GM12891 (cell line): ENCODE measurements around the gene PDE8A.

Experiments
- POLR2A ChIP-seq: IDR thresholded peaks from 2 replicates; pipeline ENCODE4 v1.6.1; 2011; ENCODE audit warnings: low read depth, low read length, control low read depth
- POLR2AphosphoS5 ChIP-seq: IDR thresholded peaks from 2 replicates; pipeline ENCODE4 v1.6.1; 2011; ENCODE audit warnings: low read depth, low read length, control low read depth
- POU2F2 ChIP-seq: IDR thresholded peaks from 2 replicates; pipeline ENCODE4 v1.6.1; 2011; ENCODE audit warnings: low read depth, mild to moderate bottlenecking, control low read depth, low read length, moderate library complexity
- TAF1 ChIP-seq: IDR thresholded peaks from 2 replicates; pipeline ENCODE4 v1.6.1; 2011; ENCODE audit warnings: low read depth, low read length, control low read depth

- TF ChIP-seq POLR2AphosphoS5 (no peak), POLR2A (no peak), POU2F2 (no peak), TAF1 (no peak)
These were observed 42.3 kb downstream of the PDE8A start for GRCh38 chr15:85024003-85024402.
